ENCODE results near the gene NLE1. TPM values are rescaled to one million over a fixed set of nuclear protein-coding genes. Genes with fewer than 3 reads are reported as not detected.
"Not testable (repeated sequence)": the region's sequence is repeated elsewhere in the genome, so short reads cannot be mapped to it uniquely, and the experiment has no call there.

NLE1 gene
- total RNA-seq, 2 experiments from 2014 or later = 33.0 to 35.2 TPM

DNA sequence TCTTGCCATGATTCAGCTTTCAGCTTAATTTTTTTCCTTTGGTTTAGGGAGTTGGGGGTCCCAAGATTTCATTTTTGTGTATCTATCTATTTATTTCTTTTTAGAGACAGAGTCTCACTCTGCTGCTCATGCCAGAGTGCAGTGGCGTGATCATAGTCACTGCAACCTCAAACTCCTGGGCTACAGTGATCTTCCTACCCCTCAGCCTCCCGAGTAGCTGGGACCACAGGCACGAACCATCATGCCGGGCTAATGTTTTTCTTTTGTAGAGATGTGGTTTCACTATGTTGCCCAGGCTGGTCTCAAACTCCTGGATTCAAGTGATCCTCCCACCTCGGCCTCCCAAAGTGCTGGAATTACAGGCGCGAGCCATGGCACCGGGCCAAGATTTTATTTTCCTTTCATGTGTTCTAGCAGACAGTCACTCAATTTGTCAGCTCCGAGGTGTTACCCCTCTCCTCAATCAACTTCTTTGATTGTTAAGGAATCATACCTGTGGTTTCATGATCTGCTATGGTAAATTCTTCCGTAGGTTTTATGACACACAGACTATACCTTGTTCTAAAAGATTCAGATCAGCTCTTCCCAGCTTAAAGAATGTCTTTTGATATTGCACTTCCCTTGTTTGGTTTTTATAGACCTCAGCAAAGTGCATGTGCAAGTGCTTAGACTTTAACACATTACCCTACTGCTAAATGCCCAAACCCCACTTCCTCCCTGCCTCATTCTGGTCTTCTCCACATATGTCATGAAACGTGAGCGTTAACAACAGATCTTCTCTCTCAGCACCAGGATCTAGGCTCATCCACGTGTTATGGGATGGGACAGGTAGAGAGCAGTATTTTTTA, 18.5 kb upstream of the NLE1 start:
- peaks cover 47% of the 10 kb centered on the region for H3K4me1 Mint-ChIP-seq (ENCODE audit: low read depth)
- intact Hi-C loops (cut with micrococcal nuclease) = loop anchor here (1.0 to 5.0 kb wide), 8 partner anchors 18 to 379 kb away; partner anchors contain the start of genes NLE1 and RFFL
- no peaks in the 10 kb centered on the region for H3K27me3 Mint-ChIP-seq (ENCODE audit: low read depth)
- CTCF ChIA-PET = interaction anchor here (0.5 to 1.6 kb wide), 8 partner anchors 8 to 587 kb away, joined by 3 to 5 read pairs (median 3); no protein-coding TSS in a partner anchor
- peak overlapping the region; percentile 73 for H3K27ac Mint-ChIP-seq
- peak overlapping the region; percentile 47 for H3K4me3 Mint-ChIP-seq
- H3K9me3 Mint-ChIP-seq = no peaks in the 10 kb centered on the region
- peak; percentile 80 for DNase-seq
- H3K36me3 Mint-ChIP-seq (ENCODE audit: low read depth) = no peaks in the 10 kb centered on the region

DNA sequence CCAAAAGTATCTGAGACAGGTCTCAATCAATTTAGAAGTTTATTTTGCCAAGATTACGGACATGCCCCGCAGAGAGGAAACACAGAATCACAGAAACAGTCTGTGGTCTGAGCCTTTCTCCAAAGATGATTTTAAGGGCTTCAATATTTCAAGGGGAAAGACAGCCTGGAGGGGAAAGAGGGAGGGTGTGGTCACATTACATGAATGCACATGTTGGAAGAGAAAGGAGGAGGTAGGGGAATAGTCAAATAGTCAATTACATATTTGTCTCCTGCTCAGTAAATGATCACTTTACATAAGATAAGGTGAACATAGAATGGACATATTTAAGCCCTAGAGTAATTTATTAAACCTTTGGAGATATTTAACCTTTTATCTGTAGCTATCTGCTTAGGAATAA, 17.8 kb upstream of the NLE1 start:
- H3K27ac Mint-ChIP-seq = no peak overlapping the region
- CTCF ChIA-PET = interaction anchor here (0.5 to 1.6 kb wide), 4 partner anchors 17 to 153 kb away, joined by 3 to 5 read pairs (median 3); no protein-coding TSS in a partner anchor
- H3K4me1 Mint-ChIP-seq (ENCODE audit: low read depth) = peaks cover 41% of the 10 kb centered on the region
- intact Hi-C loops (cut with micrococcal nuclease) = loop anchor here (1.0 to 5.0 kb wide), 7 partner anchors 18 to 379 kb away; partner anchors contain the start of genes NLE1 and RFFL
- no peaks in the 10 kb centered on the region for H3K27me3 Mint-ChIP-seq (ENCODE audit: low read depth)
- no peak for DNase-seq
- no peaks in the 10 kb centered on the region for H3K36me3 Mint-ChIP-seq (ENCODE audit: low read depth)
- no peaks in the 10 kb centered on the region for H3K9me3 Mint-ChIP-seq
- no peak overlapping the region for H3K4me3 Mint-ChIP-seq

DNA sequence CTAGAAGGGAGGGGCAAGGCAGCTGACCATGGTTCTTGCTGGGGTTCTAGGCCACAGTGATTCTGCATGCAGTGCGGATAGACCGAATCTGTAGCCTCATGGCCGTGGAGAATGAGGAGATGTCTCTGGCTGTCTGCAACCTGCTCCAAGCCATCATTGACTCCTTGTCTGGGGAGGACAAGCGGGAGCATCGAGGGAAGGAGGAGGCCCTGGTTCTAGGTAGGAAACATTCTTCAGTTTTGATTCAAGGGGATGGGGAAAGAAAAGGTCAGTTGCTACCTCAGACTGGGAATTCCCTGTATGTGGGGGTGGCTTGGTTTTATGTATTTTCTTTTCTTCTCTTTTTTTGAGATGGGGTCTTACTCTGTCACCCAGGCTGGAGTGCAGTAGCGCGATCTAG, 13.1 kb upstream of the NLE1 start:
- Mint-ChIP-seq H3K27me3 (ENCODE audit: low read depth) (no peaks in the 10 kb centered on the region), H3K4me3 (no peak overlapping the region), H3K4me1 (ENCODE audit: low read depth) (peaks cover 11% of the 10 kb centered on the region), H3K27ac (no peak overlapping the region), H3K36me3 (ENCODE audit: low read depth) (no peaks in the 10 kb centered on the region), H3K9me3 (no peaks in the 10 kb centered on the region)
- no peak for DNase-seq
- CTCF ChIA-PET = no interaction called here
- intact Hi-C loops (cut with micrococcal nuclease) = no loop called here

DNA sequence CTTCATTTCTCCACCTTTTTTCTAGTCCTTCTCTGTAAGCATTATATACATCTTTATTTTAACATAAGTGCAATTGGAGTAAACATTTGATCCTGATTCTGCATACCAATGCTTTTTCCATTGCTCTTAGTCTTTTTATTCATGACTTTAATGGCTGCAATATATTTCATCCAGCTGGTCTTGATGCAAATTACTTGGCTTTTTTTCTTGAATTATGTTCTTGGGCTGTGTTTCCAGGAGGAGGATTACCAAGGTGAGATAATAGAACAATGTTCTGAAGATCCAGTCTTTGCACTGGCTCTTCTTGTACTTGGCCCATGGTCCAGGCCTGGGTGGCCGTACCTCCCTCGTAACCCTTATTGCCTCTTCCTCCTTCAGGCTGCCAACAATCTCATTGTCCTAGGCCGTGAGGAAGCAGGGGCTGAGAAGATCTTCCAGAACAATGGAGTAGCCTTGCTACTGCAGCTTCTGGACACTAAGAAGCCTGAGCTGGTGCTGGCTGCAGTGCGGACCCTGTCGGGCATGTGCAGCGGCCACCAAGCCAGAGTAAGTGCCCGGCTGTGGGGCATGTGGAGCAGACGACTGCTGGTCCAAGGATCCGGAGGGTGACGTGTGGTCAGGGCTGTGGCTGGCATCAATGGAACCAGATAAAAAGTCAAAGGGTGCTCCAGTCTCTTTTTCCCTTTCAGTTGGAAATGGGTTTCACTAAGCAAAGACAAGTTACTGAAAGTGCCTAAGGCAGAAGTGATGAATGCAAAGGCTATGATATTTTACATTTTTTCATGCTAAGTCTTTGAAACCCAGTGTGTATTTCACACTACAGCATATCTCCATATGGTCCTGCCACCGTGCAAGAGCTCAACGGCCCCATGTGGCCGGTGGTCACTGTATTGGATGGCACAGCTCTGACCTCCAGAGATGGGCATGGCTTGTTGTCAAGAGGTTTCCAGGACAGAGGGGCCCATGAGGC, 12.4 kb upstream of the NLE1 start:
- intact Hi-C loops (cut with micrococcal nuclease) = no loop called here
- H3K27me3 Mint-ChIP-seq (ENCODE audit: low read depth) = no peaks in the 10 kb centered on the region
- H3K27ac Mint-ChIP-seq = no peak overlapping the region
- CTCF ChIA-PET = no interaction called here
- no peak overlapping the region for H3K4me3 Mint-ChIP-seq
- peaks cover 4% of the 10 kb centered on the region for H3K4me1 Mint-ChIP-seq (ENCODE audit: low read depth)
- no peaks in the 10 kb centered on the region for H3K9me3 Mint-ChIP-seq
- DNase-seq = no peak
- no peaks in the 10 kb centered on the region for H3K36me3 Mint-ChIP-seq (ENCODE audit: low read depth)

DNA sequence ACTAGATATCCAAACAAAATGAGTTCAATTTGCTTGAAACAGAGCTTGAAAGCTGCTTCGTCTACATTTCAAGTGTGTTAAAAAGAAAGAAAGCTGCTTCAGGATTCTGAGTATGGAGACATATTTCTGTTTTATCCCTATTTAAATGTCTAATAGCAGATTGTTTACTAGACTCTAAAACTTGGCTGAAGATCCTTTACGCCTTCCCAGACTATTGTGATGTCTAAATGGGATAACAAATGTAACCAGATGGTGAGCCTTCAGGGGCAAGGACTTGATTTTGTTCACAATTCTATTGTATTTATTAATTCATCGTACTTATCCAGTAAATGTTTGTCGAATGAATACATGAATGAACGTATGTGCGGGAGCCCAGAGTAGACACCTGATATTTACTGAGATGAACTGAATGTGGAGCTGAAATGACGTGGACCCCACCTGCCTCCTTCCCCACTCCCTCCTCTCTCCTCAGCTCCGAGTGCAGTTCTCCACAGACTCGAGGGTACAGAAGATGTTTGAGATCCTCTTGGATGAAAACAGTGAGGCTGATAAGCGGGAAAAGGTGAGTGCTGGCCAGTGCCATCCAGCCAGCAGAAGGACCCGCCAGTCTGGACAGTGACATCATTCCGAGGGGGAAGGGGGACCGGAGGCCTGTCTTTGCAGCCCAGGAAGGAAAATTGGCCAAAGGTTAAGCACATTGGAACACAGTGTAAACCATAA, 10.5 kb upstream of the NLE1 start:
- CTCF ChIA-PET = interaction anchor here (0.5 to 1.4 kb wide), 2 partner anchors 9 to 189 kb away, joined by 4 to 5 read pairs; no protein-coding TSS in a partner anchor
- H3K4me3 Mint-ChIP-seq = no peak overlapping the region
- no peaks in the 10 kb centered on the region for H3K9me3 Mint-ChIP-seq
- H3K36me3 Mint-ChIP-seq (ENCODE audit: low read depth) = no peaks in the 10 kb centered on the region
- intact Hi-C loops (cut with micrococcal nuclease) = no loop called here
- H3K27ac Mint-ChIP-seq = no peak overlapping the region
- no peaks in the 10 kb centered on the region for H3K4me1 Mint-ChIP-seq (ENCODE audit: low read depth)
- H3K27me3 Mint-ChIP-seq (ENCODE audit: low read depth) = no peaks in the 10 kb centered on the region
- no peak for DNase-seq

DNA sequence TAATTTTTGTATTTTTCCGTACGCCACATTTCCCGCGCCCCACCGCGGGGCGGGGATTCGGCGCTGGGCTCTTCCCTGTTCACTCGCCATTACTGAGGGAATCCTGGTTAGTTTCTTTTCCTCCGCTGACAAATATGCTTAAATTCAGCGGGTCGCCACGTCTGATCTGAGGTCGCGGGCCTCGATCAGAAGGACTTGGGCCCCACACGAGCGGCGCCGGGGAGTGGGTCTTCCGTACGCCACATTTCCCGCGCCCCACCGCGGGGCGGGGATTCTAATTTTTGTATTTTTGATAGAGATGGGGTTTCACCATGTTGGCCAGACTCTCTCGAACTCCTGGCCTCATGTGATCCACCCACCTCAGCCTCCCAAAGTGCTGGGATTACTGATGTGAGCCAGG, 9.0 kb upstream of the NLE1 start:
- H3K36me3 Mint-ChIP-seq (ENCODE audit: low read depth); DNase-seq; H3K27me3 Mint-ChIP-seq (ENCODE audit: low read depth); intact Hi-C loops (cut with micrococcal nuclease); CTCF ChIA-PET; H3K4me1 Mint-ChIP-seq (ENCODE audit: low read depth); H3K27ac Mint-ChIP-seq; H3K9me3 Mint-ChIP-seq; H3K4me3 Mint-ChIP-seq: not testable (repeated sequence)

DNA sequence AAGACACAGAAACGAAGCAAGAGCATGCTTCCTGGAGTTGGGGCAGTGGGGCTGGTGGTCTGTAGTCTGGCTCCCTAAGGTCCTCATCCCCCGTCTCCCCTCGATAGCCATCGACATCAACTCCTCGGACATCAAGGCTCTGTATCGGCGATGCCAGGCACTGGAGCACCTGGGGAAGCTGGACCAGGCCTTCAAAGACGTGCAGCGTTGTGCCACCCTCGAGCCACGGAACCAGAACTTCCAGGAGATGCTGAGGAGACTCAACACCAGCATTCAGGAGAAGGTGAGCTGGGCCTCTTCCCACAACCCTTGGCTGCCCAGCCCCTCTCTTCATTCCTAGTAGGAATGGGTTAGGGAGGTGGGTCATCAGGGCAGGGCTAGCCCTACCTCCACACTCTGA, 7.8 kb upstream of the NLE1 start:
- Mint-ChIP-seq H3K4me3 (no peak overlapping the region), H3K36me3 (ENCODE audit: low read depth) (no peaks in the 10 kb centered on the region), H3K27ac (no peak overlapping the region), H3K27me3 (ENCODE audit: low read depth) (no peaks in the 10 kb centered on the region), H3K9me3 (no peaks in the 10 kb centered on the region), H3K4me1 (ENCODE audit: low read depth) (no peaks in the 10 kb centered on the region)
- no peak for DNase-seq
- intact Hi-C loops (cut with micrococcal nuclease) = no loop called here
- CTCF ChIA-PET = no interaction called here

DNA sequence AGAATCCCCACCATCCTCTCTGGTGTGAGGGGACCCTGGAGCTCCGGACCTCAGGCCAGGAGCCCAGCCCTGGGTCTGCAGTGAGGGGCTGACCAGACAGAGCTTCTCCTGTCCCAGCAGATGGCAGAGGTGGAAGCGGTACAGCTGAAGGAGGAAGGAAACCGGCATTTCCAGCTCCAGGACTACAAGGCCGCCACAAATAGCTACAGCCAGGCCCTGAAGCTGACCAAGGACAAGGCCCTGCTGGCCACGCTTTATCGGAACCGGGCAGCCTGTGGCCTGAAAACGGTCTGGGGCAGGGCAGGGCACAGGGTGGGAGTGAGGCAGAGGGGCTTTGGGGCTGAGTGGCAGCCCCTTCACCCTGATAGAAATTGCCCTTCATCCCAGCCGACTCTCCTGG, 6.0 kb upstream of the NLE1 start:
- no peak for DNase-seq
- CTCF ChIA-PET = interaction anchor here (1.9 kb wide), 1 partner anchor 11 kb away, joined by 5 read pairs; no protein-coding TSS in a partner anchor
- H3K4me3 Mint-ChIP-seq = no peak overlapping the region
- no peaks in the 10 kb centered on the region for H3K36me3 Mint-ChIP-seq (ENCODE audit: low read depth)
- no peaks in the 10 kb centered on the region for H3K27me3 Mint-ChIP-seq (ENCODE audit: low read depth)
- H3K9me3 Mint-ChIP-seq = no peaks in the 10 kb centered on the region
- no peak overlapping the region for H3K27ac Mint-ChIP-seq
- H3K4me1 Mint-ChIP-seq (ENCODE audit: low read depth) = peaks cover 6% of the 10 kb centered on the region
- intact Hi-C loops (cut with micrococcal nuclease) = no loop called here

DNA sequence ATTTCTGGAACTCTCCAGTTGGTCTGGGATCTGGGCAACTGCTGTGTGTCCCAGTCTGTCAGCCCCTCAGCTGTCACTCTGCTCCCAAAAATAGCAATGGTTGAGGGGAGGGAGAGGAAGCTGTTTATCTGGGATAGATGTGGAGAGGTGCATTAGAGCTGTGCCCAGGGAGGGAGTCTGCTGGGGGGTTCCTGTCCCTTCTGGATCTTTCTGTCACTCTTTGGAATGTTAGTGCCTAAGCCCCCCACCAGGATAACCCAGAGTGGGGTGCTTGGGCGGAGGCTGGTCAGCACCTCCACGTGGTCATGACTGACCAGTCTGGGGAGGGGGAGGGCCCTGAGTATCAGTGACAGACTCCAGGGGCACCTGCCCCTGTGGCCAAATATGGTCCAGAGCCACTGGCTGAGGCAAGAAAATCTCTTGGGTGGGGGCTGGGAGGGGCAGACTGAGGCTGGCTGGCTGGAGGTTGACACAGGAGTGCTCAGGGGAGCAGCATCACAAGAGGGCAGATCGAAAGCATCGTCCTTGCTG, 5.3 kb upstream of the NLE1 start, which contains the start of gene UNC45B:
Gene UNC45B, plus strand, starts transcription at position 443 of the 531 bp plus-strand sequence. CDS start 447 bp downstream, outside the sequence.
- CTCF ChIA-PET = interaction anchor here (1.9 kb wide), 1 partner anchor 11 kb away, joined by 5 read pairs; no protein-coding TSS in a partner anchor
- no peaks in the 10 kb centered on the region for H3K9me3 Mint-ChIP-seq
- H3K4me3 Mint-ChIP-seq = no peak within 1 kb of the TSS
- no peak within 1 kb of the TSS for H3K27ac Mint-ChIP-seq
- no peak for DNase-seq
- H3K36me3 Mint-ChIP-seq (ENCODE audit: low read depth) = no peaks in the 10 kb centered on the region
- intact Hi-C loops (cut with micrococcal nuclease) = no loop called here
- no peaks in the 10 kb centered on the region for H3K27me3 Mint-ChIP-seq (ENCODE audit: low read depth)
- H3K4me1 Mint-ChIP-seq (ENCODE audit: low read depth) = peaks cover 8% of the 10 kb centered on the region

DNA sequence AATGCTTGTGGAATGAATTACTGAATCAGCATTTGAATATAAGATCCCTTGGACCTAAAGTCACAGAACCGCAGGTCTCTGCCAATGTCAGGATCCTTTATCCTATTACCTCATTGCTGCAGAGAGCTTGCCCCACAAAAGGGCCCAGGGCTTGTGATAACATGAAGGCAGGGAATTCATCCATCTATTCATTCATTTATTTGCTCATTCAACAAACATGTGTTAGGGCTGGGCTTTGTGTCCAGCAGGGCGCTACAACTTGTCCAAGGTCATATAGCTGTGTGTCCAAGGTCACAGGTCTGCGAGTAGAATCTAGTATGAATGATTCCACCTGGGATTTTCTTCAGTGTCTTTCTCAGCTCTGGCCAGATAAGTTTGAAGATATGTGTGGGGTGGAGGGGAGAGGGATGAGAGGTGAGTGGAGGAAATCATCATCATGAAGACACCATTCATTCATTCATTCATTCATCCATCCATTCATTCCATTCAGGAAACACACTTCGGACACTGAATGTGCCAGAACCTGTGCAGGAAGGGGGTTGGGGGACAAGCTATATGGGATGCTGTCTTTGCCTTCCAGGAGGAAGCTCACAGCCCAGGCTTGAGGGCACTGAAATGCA, 4.2 kb upstream of the NLE1 start:
- CTCF ChIA-PET = no interaction called here
- H3K4me3 Mint-ChIP-seq = no peak overlapping the region
- H3K27ac Mint-ChIP-seq = no peak overlapping the region
- no peak for DNase-seq
- H3K36me3 Mint-ChIP-seq (ENCODE audit: low read depth) = no peaks in the 10 kb centered on the region
- H3K27me3 Mint-ChIP-seq (ENCODE audit: low read depth) = no peaks in the 10 kb centered on the region
- no peaks in the 10 kb centered on the region for H3K9me3 Mint-ChIP-seq
- peaks cover 12% of the 10 kb centered on the region for H3K4me1 Mint-ChIP-seq (ENCODE audit: low read depth)
- intact Hi-C loops (cut with micrococcal nuclease) = no loop called here

DNA sequence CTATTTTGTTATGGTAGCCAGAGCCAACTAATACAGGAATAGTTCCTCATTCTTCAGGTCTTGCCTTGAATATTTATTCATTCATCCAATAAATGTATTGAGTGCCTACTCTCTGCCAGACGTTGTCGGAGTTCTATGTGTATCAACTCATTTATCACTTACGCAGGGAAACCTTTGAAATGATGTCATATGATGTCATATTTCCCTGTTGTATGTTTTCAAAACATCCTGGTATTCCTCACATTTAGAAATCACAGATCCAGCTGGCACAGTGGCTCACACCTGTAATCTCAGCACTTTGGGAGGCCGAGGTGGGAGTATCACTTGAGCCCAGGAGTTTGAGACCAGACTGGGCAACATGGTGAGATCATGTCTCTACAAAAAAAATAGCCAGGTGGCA, 2.7 kb upstream of the NLE1 start:
- Mint-ChIP-seq H3K36me3 (ENCODE audit: low read depth) (peaks cover 4% of the 10 kb centered on the region), H3K27ac (no peak overlapping the region), H3K4me1 (ENCODE audit: low read depth) (peaks cover 23% of the 10 kb centered on the region), H3K9me3 (no peaks in the 10 kb centered on the region), H3K27me3 (ENCODE audit: low read depth) (no peaks in the 10 kb centered on the region), H3K4me3 (no peak overlapping the region)
- intact Hi-C loops (cut with micrococcal nuclease) = no loop called here
- CTCF ChIA-PET = interaction anchor here (0.5 to 1.0 kb wide), 2 partner anchors 13 to 186 kb away, joined by 3 to 4 read pairs; no protein-coding TSS in a partner anchor
- no peak for DNase-seq
